ENCODE results near the gene STYXL2. TPM values are rescaled to one million over a fixed set of nuclear protein-coding genes. Genes with fewer than 3 reads are reported as not detected.

STYXL2 gene
- total RNA-seq, 3 donors from 2014 or later (not counting 1 experiment from before 2014, with no cell fraction given): not detected

- H3K9me3 Mint-ChIP-seq: no peaks in the 10 kb centered on the region
- no peak for DNase-seq
- no peak for TF ChIP-seq CTCF (IDR thresholded peaks at IDR 0.05)
- Histone ChIP-seq H3K27me3 (ENCODE audit: control insufficient read depth, insufficient read depth, low read length) (no peaks in the 10 kb centered on the region), H3K9me3 (ENCODE audit: control insufficient read depth, insufficient read depth, low read length) (no peaks in the 10 kb centered on the region), H3K4me1 (ENCODE audit: control insufficient read depth, insufficient read depth, low read length) (peaks cover 11% of the 10 kb centered on the region), H3K36me3 (ENCODE audit: control insufficient read depth, insufficient read depth, low read length) (no peaks in the 10 kb centered on the region), H3K4me3 (ENCODE audit: low read length) (no peak overlapping the region), H3K27ac (ENCODE audit: low read length) (no peak overlapping the region)
- H3K36me3 Mint-ChIP-seq: no peaks in the 10 kb centered on the region
- H3K4me1 Mint-ChIP-seq: peaks cover 7 to 24% of the 10 kb centered on the region in 2 donors
- no peak for ATAC-seq
- no peak overlapping the region for H3K27ac Mint-ChIP-seq
- WGBS (ENCODE audit: insufficient coverage): 93% methylated on average over 4 of the region's 4 CpGs
- intact Hi-C loops (cut with micrococcal nuclease): no loop called here
- peaks cover 17 to 30% of the 10 kb centered on the region in 2 donors for H3K27me3 Mint-ChIP-seq (ENCODE audit: low read depth in 2 of 2)
- H3K4me3 Mint-ChIP-seq: peak overlapping the region; percentile 56
Measured at GRCh38 chr1:167122568-167122967, 28.7 kb downstream of the STYXL2 start.

GRCh38 chr1:167126317-167126716 lies 32.4 kb downstream of the STYXL2 start:
- H3K9me3 Mint-ChIP-seq: no peaks in the 10 kb centered on the region
- H3K27ac Mint-ChIP-seq: no peak overlapping the region
- no peak overlapping the region for H3K4me3 ChIP-seq (ENCODE audit: low read length)
- H3K9me3 ChIP-seq (ENCODE audit: control insufficient read depth, insufficient read depth, low read length): no peaks in the 10 kb centered on the region
- no peak overlapping the region for H3K4me3 Mint-ChIP-seq
- no peak for ATAC-seq
- intact Hi-C loops (cut with micrococcal nuclease): loop anchor here (5.0 kb wide), 1 partner anchor 214 kb away; no protein-coding TSS in a partner anchor
- no peak for TF ChIP-seq CTCF (IDR thresholded peaks at IDR 0.05)
- H3K27ac ChIP-seq (ENCODE audit: low read length): no peak overlapping the region
- DNase-seq: no peak
- H3K4me1 Mint-ChIP-seq: peaks cover 2 to 13% of the 10 kb centered on the region in 2 donors
- H3K4me1 ChIP-seq (ENCODE audit: control insufficient read depth, insufficient read depth, low read length): peaks cover 5% of the 10 kb centered on the region
- H3K27me3 Mint-ChIP-seq (ENCODE audit: low read depth in 2 of 2): peaks cover 32 to 37% of the 10 kb centered on the region in 2 donors
- no peaks in the 10 kb centered on the region for H3K36me3 Mint-ChIP-seq
- H3K27me3 ChIP-seq (ENCODE audit: control insufficient read depth, insufficient read depth, low read length): no peaks in the 10 kb centered on the region
- WGBS (ENCODE audit: insufficient coverage): 92% methylated on average over 28 of the region's 28 CpGs
- no peaks in the 10 kb centered on the region for H3K36me3 ChIP-seq (ENCODE audit: control insufficient read depth, insufficient read depth, low read length)

DNA sequence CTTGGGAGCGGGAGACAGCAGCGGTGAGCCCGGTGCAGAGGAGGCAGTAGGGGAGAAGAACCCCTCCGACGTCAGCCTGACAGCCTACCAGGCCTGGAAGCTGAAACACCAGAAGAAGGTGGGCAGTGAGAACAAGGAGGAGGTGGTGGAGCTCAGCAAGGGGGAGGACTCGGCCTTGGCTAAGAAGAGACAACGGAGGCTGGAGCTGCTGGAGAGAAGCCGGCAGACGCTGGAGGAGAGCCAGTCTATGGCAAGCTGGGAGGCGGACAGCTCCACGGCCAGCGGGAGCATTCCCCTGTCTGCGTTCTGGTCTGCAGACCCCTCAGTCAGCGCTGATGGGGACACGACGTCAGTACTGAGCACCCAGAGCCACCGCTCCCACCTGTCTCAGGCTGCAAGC lies 32.9 kb downstream of the STYXL2 start:
- TF ChIP-seq CTCF (IDR thresholded peaks at IDR 0.05): no peak
- 93% methylated on average over 17 of the region's 17 CpGs for WGBS (ENCODE audit: insufficient coverage)
- Mint-ChIP-seq H3K36me3 (no peaks in the 10 kb centered on the region), H3K4me3 (no peak overlapping the region), H3K27ac (no peak overlapping the region), H3K9me3 (no peaks in the 10 kb centered on the region), H3K4me1 (peaks cover 0 to 8% of the 10 kb centered on the region in 2 donors), H3K27me3 (ENCODE audit: low read depth in 2 of 2) (peaks cover 32 to 37% of the 10 kb centered on the region in 2 donors)
- intact Hi-C loops (cut with micrococcal nuclease): loop anchor here (5.0 kb wide), 1 partner anchor 215 kb away; no protein-coding TSS in a partner anchor
- Histone ChIP-seq H3K27ac (ENCODE audit: low read length) (no peak overlapping the region), H3K4me1 (ENCODE audit: control insufficient read depth, insufficient read depth, low read length) (no peaks in the 10 kb centered on the region), H3K9me3 (ENCODE audit: control insufficient read depth, insufficient read depth, low read length) (no peaks in the 10 kb centered on the region), H3K36me3 (ENCODE audit: control insufficient read depth, insufficient read depth, low read length) (no peaks in the 10 kb centered on the region), H3K4me3 (ENCODE audit: low read length) (no peak overlapping the region), H3K27me3 (ENCODE audit: control insufficient read depth, insufficient read depth, low read length) (no peaks in the 10 kb centered on the region)
- DNase-seq (no peak), ATAC-seq (no peak)

- WGBS (ENCODE audit: insufficient coverage): 95% methylated on average over 5 of the region's 5 CpGs
- Histone ChIP-seq H3K9me3 (ENCODE audit: control insufficient read depth, insufficient read depth, low read length) (no peaks in the 10 kb centered on the region), H3K4me1 (ENCODE audit: control insufficient read depth, insufficient read depth, low read length) (no peaks in the 10 kb centered on the region), H3K27me3 (ENCODE audit: control insufficient read depth, insufficient read depth, low read length) (no peaks in the 10 kb centered on the region), H3K27ac (ENCODE audit: low read length) (no peak overlapping the region), H3K4me3 (ENCODE audit: low read length) (no peak overlapping the region), H3K36me3 (ENCODE audit: control insufficient read depth, insufficient read depth, low read length) (no peaks in the 10 kb centered on the region)
- intact Hi-C loops (cut with micrococcal nuclease): loop anchor here (5.0 kb wide), 1 partner anchor 215 kb away; no protein-coding TSS in a partner anchor
- DNase-seq (no peak), ATAC-seq (no peak)
- Mint-ChIP-seq H3K27ac (no peak overlapping the region), H3K4me3 (no peak overlapping the region), H3K27me3 (ENCODE audit: low read depth in 2 of 2) (peaks cover 35 to 37% of the 10 kb centered on the region in 2 donors), H3K4me1 (peaks cover 0 to 4% of the 10 kb centered on the region in 2 donors), H3K9me3 (no peaks in the 10 kb centered on the region), H3K36me3 (no peaks in the 10 kb centered on the region)
- no peak for TF ChIP-seq CTCF (IDR thresholded peaks at IDR 0.05)
Measured at GRCh38 chr1:167127236-167127635, 33.4 kb downstream of the STYXL2 start.
